ENCODE measurements around the gene YIPF3. TPM values are rescaled to one million over a fixed set of nuclear protein-coding genes. Genes with fewer than 3 reads are reported as not detected.
"Not testable (repeated sequence)": the region's sequence is repeated elsewhere in the genome, so short reads cannot be mapped to it uniquely, and the experiment has no call there.

YIPF3 gene
- total RNA-seq (2021; ENCODE audit: unreplicated experiment), result 81.8 TPM
- polyA plus RNA-seq (2012; ENCODE audit: insufficient read length), result 154 TPM
- Bru-seq, nascent RNA, result percentile 86 among the genes with signal in this experiment
- percentile 81 among the genes with signal in this experiment for BruChase-seq, experiment 1, labeled RNA remaining after a 2-hour chase
- BruChase-seq, experiment 2, labeled RNA remaining after a 6-hour chase, result percentile 90 among the genes with signal in this experiment
- long read RNA-seq, transcript YIPF3-202 (9 exons, 1,576 nt), result major isoform, 55 of 83 reads
- long read RNA-seq, partial matches to known transcripts, result 15 of 83 reads
- long read RNA-seq, other reads (novel, unspliced or antisense), result 11 of 83 reads

DNA sequence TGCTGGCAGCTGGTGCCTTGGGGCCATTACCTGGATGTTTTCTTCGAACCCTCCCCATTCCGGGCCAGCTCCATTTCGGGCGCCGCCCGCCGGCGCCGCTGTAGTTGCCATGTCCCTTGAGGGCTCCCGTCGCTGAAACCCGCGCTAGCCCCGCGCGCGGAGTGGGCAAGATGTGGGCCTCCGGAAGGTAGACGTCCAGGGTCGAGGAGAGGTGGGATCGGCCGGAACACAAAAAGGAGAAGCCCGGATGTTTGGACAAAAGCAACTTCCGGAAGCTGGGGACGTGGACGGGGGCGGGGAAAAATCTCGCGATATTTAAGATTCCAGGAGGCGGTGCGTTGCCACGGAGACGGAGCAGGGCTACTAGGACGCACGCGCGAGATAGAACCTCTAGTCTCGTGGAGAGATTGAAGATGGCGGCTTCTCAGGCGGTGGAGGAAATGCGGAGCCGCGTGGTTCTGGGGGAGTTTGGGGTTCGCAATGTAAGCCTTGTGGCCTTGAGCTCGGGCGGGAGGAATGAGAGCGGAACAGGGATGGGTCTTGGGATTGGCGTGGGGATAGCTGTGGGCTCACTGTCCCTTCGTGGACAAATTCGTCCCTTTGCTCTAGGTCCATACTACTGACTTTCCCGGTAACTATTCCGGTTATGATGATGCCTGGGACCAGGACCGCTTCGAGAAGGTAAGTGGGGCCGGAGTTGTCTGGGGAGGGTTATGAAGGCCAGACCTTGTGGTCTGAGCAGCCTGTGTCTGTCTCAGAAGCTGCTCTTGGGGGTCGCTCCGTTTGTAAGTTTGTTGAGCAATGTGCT, at the start of gene YIPF3, which contains the start of gene POLR1C:
TSS of gene YIPF3 (minus strand) at position 230 of the 808 bp plus-strand sequence. CDS start at position 111, 119 bp downstream.
TSS of gene POLR1C (plus strand) at position 393 of the 808 bp plus-strand sequence. CDS start at position 414, 21 bp downstream.
- peak within 1 kb of the TSS; percentile 86 for H3K27ac ChIP-seq (ENCODE audit: low read length)
- CTCF ChIA-PET, result no interaction called here
- peak; percentile 91 for DNase-seq (ENCODE audit: low read depth, low spot score)
- intact Hi-C loops (cut with micrococcal nuclease; ENCODE audit: unreplicated experiment), result no loop called here
- in situ Hi-C loops (cut with HindIII; ENCODE audit: low pct_unique_long_range_greater_than_20kb, low sequenced_read_pairs), result no loop called here
- no TSS peak for BruUV-seq (replicated peaks)
- POLR2A ChIA-PET, result interaction anchor here (1.2 kb wide), 1 partner anchor 15 kb away, joined by 3 read pairs; no protein-coding TSS in a partner anchor
- H3K36me3 ChIP-seq (ENCODE audit: control insufficient read depth, insufficient read depth, low read length), result peaks cover 25% of the 10 kb centered on the region
- H3K4me3 ChIP-seq (ENCODE audit: low read depth in 2 of 2, low read length in 2 of 2), result peak within 1 kb of the TSS; percentile 90 to 100
- no peaks in the 10 kb centered on the region for H3K27me3 ChIP-seq (ENCODE audit: control insufficient read depth, insufficient read depth, low read length)
- peaks cover 15% of the 10 kb centered on the region for H3K4me1 ChIP-seq (ENCODE audit: control insufficient read depth, insufficient read depth, low read length)
- ATAC-seq, result peak; percentile 92
- H3K9me3 ChIP-seq (ENCODE audit: control insufficient read depth, insufficient read depth, low read depth, low read length), result no peaks in the 10 kb centered on the region
- no peak; the same call in 1 of the 2 replicates for TF ChIP-seq TCF7L2 (IDR thresholded peaks at IDR 0.05; ENCODE audit: low read depth, low read length)
- TF ChIP-seq SIN3A (IDR thresholded peaks at IDR 0.05; ENCODE audit: borderline replicate concordance, insufficient read depth, low read depth, low read length), result peak; percentile 85; the same call in 1 of the 2 replicates
- TF ChIP-seq POLR2AphosphoS5 (IDR thresholded peaks at IDR 0.05; ENCODE audit: low read depth, low read length), result peak; percentile 98

- Histone ChIP-seq H3K4me1 (ENCODE audit: control insufficient read depth, insufficient read depth, low read length) (no peaks in the 10 kb centered on the region), H3K27me3 (ENCODE audit: control insufficient read depth, insufficient read depth, low read length) (no peaks in the 10 kb centered on the region), H3K36me3 (ENCODE audit: control insufficient read depth, insufficient read depth, low read length) (peaks cover 54% of the 10 kb centered on the region), H3K4me3 (ENCODE audit: low read depth in 2 of 2, low read length in 2 of 2) (no peak overlapping the region), H3K9me3 (ENCODE audit: control insufficient read depth, insufficient read depth, low read depth, low read length) (no peaks in the 10 kb centered on the region), H3K27ac (ENCODE audit: low read length) (no peak overlapping the region)
- BruUV-seq (replicated peaks), result TSS peak; percentile 12
- no peak for TF ChIP-seq SIN3A (IDR thresholded peaks at IDR 0.05; ENCODE audit: borderline replicate concordance, insufficient read depth, low read depth, low read length)
- TF ChIP-seq POLR2AphosphoS5 (IDR thresholded peaks at IDR 0.05; ENCODE audit: low read depth, low read length), result no peak
- no peak for TF ChIP-seq TCF7L2 (IDR thresholded peaks at IDR 0.05; ENCODE audit: low read depth, low read length)
- TF ChIP-seq, protein P1, sequence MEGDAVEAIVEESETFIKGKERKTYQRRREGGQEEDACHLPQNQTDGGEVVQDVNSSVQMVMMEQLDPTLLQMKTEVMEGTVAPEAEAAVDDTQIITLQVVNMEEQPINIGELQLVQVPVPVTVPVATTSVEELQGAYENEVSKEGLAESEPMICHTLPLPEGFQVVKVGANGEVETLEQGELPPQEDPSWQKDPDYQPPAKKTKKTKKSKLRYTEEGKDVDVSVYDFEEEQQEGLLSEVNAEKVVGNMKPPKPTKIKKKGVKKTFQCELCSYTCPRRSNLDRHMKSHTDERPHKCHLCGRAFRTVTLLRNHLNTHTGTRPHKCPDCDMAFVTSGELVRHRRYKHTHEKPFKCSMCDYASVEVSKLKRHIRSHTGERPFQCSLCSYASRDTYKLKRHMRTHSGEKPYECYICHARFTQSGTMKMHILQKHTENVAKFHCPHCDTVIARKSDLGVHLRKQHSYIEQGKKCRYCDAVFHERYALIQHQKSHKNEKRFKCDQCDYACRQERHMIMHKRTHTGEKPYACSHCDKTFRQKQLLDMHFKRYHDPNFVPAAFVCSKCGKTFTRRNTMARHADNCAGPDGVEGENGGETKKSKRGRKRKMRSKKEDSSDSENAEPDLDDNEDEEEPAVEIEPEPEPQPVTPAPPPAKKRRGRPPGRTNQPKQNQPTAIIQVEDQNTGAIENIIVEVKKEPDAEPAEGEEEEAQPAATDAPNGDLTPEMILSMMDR (IDR thresholded peaks at IDR 0.05), result no peak
- TF ChIP-seq REST (IDR thresholded peaks at IDR 0.05; ENCODE audit: insufficient read depth in 1 of 2, low read depth in 2 of 2, low read length in 1 of 2), result no peak
- ChIA-PET CTCF (no interaction called here), POLR2A (no interaction called here)
- ATAC-seq (0 out of 2 replicates have a peak, but pooled peaks have one; percentile 21), DNase-seq (ENCODE audit: low read depth, low spot score) (no peak)
- in situ Hi-C loops (cut with HindIII; ENCODE audit: low pct_unique_long_range_greater_than_20kb, low sequenced_read_pairs), result no loop called here
- intact Hi-C loops (cut with micrococcal nuclease; ENCODE audit: unreplicated experiment), result no loop called here
These were observed 42.6 kb upstream of the YIPF3 start for GRCh38 chr6:43559328-43559727.

- H3K27me3 ChIP-seq (ENCODE audit: control insufficient read depth, insufficient read depth, low read length); intact Hi-C loops (cut with micrococcal nuclease; ENCODE audit: unreplicated experiment); BruUV-seq (replicated peaks); CTCF ChIA-PET; DNase-seq (ENCODE audit: low read depth, low spot score); H3K4me3 ChIP-seq (ENCODE audit: low read depth in 2 of 2, low read length in 2 of 2); H3K27ac ChIP-seq (ENCODE audit: low read length); ATAC-seq; H3K4me1 ChIP-seq (ENCODE audit: control insufficient read depth, insufficient read depth, low read length); in situ Hi-C loops (cut with HindIII; ENCODE audit: low pct_unique_long_range_greater_than_20kb, low sequenced_read_pairs); H3K9me3 ChIP-seq (ENCODE audit: control insufficient read depth, insufficient read depth, low read depth, low read length): not testable (repeated sequence)
- POLR2A ChIA-PET, result interaction anchor here (0.6 kb wide), 1 partner anchor 17 kb away, joined by 7 read pairs; no protein-coding TSS in a partner anchor
- peaks cover 53% of the 10 kb centered on the region for H3K36me3 ChIP-seq (ENCODE audit: control insufficient read depth, insufficient read depth, low read length)
These were observed 40.9 kb upstream of the YIPF3 start for GRCh38 chr6:43557620-43558019.
